HEK293 (cell line): ENCODE results near the gene ANKRD9.

Experiments used
- CTCF ChIP-seq: fragments of 450-650 bp; formaldehyde crosslinking; IDR thresholded peaks from 2 replicates; pipeline ENCODE4 v1.5.1; 2016; ENCODE audit warnings: missing biosample characterization, missing genetic modification characterization
- PRDM2 ChIP-seq: fragments of 450-650 bp; formaldehyde crosslinking; IDR thresholded peaks from 2 replicates; pipeline ENCODE4 v1.5.1; 2016; ENCODE audit warnings: missing biosample characterization, missing genetic modification characterization, borderline replicate concordance
- SP2 ChIP-seq: fragments of 450-650 bp; formaldehyde crosslinking; IDR thresholded peaks from 2 replicates; pipeline ENCODE4 v1.5.1; 2016; ENCODE audit warnings: missing biosample characterization, missing genetic modification characterization
- ZNF768 ChIP-seq: fragments of 450-650 bp; formaldehyde crosslinking; IDR thresholded peaks from 2 replicates; pipeline ENCODE4 v1.5.1; 2018; ENCODE audit warnings: missing biosample characterization, mild to moderate bottlenecking, missing genetic modification characterization

DNA sequence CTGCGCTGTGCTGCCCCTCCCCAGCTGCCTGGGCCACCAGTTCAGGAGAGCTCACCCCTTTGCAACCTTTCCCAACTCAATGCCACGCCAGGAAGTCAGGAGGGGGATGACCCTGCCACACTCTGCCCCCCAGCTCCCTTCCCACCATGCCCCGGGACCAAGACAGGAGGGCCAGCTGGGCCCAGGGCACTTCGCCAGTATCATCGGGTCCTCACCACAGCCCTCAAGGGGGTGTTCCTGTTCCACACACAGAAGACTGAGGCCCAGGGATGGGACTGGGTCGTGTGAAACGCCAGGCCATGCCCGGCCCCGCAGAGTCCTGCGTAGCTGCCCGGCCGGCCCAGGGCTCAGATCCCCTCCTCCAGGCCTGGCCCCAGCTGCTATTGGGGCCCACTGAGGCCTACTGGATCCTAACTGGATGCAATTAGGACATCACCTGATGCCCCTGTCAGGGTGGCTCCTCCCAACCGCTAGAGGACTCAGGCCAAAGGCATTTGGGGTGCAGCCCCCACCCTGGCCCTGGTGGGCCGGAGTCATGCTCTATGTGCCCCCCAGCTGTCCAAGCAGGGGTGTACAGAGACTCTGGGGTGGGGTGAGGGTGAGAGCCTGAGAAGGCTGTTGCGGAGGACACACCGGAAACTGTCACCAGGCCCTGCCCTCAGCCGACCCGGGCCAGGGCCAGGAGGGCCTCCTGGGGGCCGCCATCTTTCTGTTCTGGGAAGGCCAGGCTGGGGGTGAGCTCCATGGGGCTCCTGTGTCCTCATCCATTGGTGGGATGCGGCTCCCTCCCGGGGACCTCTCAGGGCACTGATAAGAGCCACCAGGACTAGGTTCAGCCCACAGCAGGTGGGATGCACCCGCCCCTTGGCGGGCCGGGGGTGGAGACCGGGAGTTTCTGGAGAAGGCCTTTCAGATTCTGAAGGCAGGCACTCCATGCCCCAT is 29.3 kb upstream of the ANKRD9 start:
- no peak for TF ChIP-seq ZNF768 (tag by site-specific recombination)
- no peak for TF ChIP-seq CTCF (tag by site-specific recombination)
- TF ChIP-seq PRDM2 (tag by site-specific recombination), result no peak
- TF ChIP-seq SP2 (tag by site-specific recombination), result peak; percentile 28; the same call in 1 of the 2 replicates
